Lower leg skin (tissue), 4 donors: ENCODE data around the gene LCE7A. TPM values are rescaled to one million over a fixed set of nuclear protein-coding genes. Genes with fewer than 3 reads are reported as not detected.

ENCODE experiments used
- DNase-seq, 2 donors: peaks; one replicate each; pipeline ENCODE4 v3.0.0-alpha.2; 2019; ENCODE audit warnings: low spot score in 2 of 2
- H3K4me3 ChIP-seq: fragments of 200-600 bp; sonication (generic); 2 replicates; pipeline ENCODE4 v1.5.1; 2017; ENCODE audit warnings: mild to moderate bottlenecking, low read depth; ENCODE audit not compliant: poor library complexity, severe bottlenecking
- POLR2A ChIP-seq, 2 donors: fragments of 450-650 bp; IDR thresholded peaks; one replicate each; pipeline ENCODE4 v1.6.1; 2016 to 2017; ENCODE audit warnings: antibody characterized with exemption in 2 of 2, mild to moderate bottlenecking in 1 of 2, moderate library complexity in 1 of 2
- WGBS, 2 donors: methylation state at CpG; one replicate each; pipeline ENCODE4 v1.1.5; 2018; 5-methylcytosine and 5-hydroxymethylcytosine counted together
- intact Hi-C: fragments of 100-400 bp; cut with DNase I; formaldehyde crosslinking; loops from one replicate; pipeline ENCODE4 v1.15.0; 2023; ENCODE audit warnings: low total_unique reads
- total RNA-seq, 4 donors: library from RNA; depleted of rRNA; stranded (reverse); fragments of >200 nt; gene quantifications; one replicate each; pipeline ENCODE4 v1.1.0, GENCODE V29; 2016
- TF ChIP-seq, protein P1 (sequence below), 3 donors: fragments of 450-650 bp; IDR thresholded peaks; one replicate each; pipeline ENCODE4 v1.5.1; 2016; ENCODE audit warnings: antibody characterized with exemption in 3 of 3, mild to moderate bottlenecking in 3 of 3, moderate library complexity in 2 of 3

Gene LCE7A
- total RNA-seq, 4 donors from 2014 or later: 5.1 TPM; not detected in 3

DNA sequence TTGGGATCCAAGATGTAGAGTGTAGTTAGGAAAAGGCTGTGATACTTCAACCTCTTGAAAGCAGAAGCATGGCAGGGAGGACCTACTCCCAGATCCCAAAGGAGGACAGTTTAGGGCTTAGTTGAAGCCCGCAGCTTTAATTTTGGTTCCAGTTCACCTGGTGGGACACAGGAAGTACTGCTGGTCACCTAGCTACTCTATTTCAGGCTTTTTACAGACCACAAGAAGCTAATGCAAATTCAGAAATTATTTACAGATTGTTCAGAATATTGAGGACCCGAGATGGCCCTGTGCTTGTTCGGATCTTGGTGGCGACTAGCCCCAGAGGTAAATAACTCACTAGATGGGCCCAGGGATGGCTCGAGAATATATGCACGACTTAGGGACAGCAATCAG is 11.9 kb downstream of the LCE7A start:
- intact Hi-C loops: loop anchor here (5.0 to 10.0 kb wide), 2 partner anchors 53 to 321 kb away; no protein-coding TSS in a partner anchor
- WGBS, 2 donors: 86 to 92% methylated on average over 6 of the region's 6 CpGs
- TF ChIP-seq POLR2A (IDR thresholded peaks at IDR 0.05): no peak
- TF ChIP-seq, protein P1, sequence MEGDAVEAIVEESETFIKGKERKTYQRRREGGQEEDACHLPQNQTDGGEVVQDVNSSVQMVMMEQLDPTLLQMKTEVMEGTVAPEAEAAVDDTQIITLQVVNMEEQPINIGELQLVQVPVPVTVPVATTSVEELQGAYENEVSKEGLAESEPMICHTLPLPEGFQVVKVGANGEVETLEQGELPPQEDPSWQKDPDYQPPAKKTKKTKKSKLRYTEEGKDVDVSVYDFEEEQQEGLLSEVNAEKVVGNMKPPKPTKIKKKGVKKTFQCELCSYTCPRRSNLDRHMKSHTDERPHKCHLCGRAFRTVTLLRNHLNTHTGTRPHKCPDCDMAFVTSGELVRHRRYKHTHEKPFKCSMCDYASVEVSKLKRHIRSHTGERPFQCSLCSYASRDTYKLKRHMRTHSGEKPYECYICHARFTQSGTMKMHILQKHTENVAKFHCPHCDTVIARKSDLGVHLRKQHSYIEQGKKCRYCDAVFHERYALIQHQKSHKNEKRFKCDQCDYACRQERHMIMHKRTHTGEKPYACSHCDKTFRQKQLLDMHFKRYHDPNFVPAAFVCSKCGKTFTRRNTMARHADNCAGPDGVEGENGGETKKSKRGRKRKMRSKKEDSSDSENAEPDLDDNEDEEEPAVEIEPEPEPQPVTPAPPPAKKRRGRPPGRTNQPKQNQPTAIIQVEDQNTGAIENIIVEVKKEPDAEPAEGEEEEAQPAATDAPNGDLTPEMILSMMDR (IDR thresholded peaks at IDR 0.05): no peak
- no peak for DNase-seq
- H3K4me3 ChIP-seq: no peak overlapping the region

DNA sequence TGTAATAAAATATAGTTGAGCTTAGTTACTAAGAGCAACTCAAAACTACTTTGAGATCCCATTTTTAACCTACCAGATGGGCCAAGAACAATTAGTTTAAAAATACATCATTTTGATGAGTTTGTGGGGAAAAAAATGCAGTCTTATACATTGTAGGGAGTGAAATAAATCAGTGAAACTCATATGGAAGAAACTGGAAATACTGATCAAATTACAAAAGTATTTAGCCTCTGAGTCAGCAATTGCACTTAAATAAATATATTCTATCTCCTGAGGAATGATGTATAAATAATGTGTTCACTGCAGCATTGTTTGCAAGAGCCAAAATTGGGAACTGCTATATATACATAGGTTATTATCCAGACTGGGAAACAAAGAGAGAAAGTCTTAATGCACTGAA is 13.7 kb downstream of the LCE7A start:
- intact Hi-C loops: loop anchor here (5.0 to 10.0 kb wide), 2 partner anchors 51 to 319 kb away; no protein-coding TSS in a partner anchor
- H3K4me3 ChIP-seq: no peak overlapping the region
- no peak for TF ChIP-seq POLR2A (IDR thresholded peaks at IDR 0.05)
- TF ChIP-seq, protein P1 (IDR thresholded peaks at IDR 0.05): no peak
- DNase-seq: no peak

DNA sequence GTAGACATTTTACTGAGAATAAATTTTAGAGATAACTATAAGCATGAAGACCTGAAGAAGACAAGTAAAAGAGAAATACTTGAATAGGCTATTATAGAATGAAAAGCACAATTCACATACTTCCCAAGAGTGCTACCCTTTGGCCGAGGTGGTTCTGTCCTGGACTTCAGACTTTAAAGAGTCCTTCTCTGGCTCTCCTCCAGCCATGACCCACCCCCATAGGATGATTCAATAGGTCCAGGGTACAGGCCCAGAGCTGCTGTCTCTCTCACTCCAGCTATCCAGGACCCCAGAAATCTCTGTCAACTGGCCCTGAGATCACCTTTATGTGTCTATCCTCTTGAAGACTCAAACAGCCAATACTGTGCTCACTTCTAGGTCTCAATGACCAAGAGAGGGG is 17.0 kb downstream of the LCE7A start:
- DNase-seq: no peak
- H3K4me3 ChIP-seq: no peak overlapping the region
- TF ChIP-seq POLR2A (IDR thresholded peaks at IDR 0.05): no peak
- TF ChIP-seq, protein P1 (IDR thresholded peaks at IDR 0.05): no peak
- intact Hi-C loops: loop anchor here (10.0 kb wide), 1 partner anchor 48 kb away; no protein-coding TSS in a partner anchor
- 93 to 95% methylated on average over 1 of the region's 1 CpG for WGBS, 2 donors

DNA sequence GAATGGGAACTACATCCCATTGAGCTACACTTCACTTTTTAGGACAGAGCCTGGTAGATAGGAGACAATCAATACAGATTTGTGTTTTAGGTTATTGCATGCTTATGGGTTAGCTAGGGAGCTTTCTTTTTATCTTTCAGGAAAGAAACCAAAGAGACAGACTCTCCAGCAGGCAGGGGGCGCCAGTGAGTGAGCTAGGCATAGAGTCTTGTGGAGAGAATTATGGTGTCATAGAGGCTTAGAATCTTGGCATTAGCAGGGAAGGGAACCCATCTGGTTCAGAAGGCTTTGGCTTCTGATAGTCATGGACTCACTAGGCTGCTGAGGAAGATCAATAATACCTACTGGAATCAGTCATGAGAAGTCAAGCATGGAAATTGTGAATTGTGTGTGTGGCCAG is 18.2 kb downstream of the LCE7A start, which contains the start of gene SMCP:
TSS of gene SMCP (plus strand) at position 281 of the 400 bp plus-strand sequence. CDS start 6,101 bp downstream, outside the sequence.
- DNase-seq: no peak
- intact Hi-C loops: loop anchor here (10.0 kb wide), 1 partner anchor 47 kb away; no protein-coding TSS in a partner anchor
- WGBS, 2 donors: 13 to 40% methylated on average over 1 of the region's 1 CpG
- no peak for TF ChIP-seq POLR2A (IDR thresholded peaks at IDR 0.05)
- TF ChIP-seq, protein P1 (IDR thresholded peaks at IDR 0.05): no peak
- H3K4me3 ChIP-seq: no peak within 1 kb of the TSS

DNA sequence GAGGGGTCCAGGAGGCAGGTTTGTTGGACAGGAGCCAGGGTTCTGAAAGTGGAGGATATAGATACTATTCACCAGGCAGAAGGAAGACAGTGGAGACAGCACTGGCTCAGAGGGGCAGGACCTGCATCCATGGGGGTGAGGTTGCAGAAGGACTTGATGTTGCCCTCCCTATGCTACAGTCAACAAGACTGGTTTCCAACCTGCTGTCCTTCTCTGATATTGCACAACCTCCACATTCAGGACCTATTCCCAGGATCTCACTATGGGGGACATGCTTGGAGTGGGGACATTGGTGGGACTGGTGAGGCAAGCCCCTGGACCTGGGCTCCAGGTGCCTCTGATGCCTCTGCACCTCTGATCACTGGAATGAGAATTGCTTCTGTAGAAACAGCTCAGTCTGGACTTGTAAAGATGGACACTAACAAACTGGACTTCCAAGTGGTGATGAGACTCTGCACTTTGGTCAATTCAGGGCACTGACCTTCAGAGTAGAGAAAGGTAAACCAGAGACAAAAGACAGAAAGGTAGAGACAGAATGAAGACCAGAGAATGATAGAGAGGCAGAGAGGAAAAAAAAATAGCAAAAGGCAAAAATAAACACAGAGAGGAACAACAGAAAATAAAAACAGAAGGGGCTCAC is 19.9 kb downstream of the LCE7A start:
- intact Hi-C loops: loop anchor here (10.0 kb wide), 1 partner anchor 45 kb away; no protein-coding TSS in a partner anchor

More for the DNA sequence above, 19.9 kb downstream of the LCE7A start:
- TF ChIP-seq POLR2A (IDR thresholded peaks at IDR 0.05): no peak
- TF ChIP-seq, protein P1 (IDR thresholded peaks at IDR 0.05): no peak
- H3K4me3 ChIP-seq: no peak overlapping the region
- DNase-seq: peak in 1 of 2 donors; percentile 58
